ENCODE data around the gene ECI2. TPM values are rescaled to one million over a fixed set of nuclear protein-coding genes. Genes with fewer than 3 reads are reported as not detected.

ECI2 gene
- total RNA-seq, 1 experiment from 2014 or later = 24.6 TPM

- CTCF ChIA-PET = interaction anchor here (0.7 to 1.8 kb wide), 5 partner anchors 10 to 1147 kb away, joined by 4 to 14 read pairs (median 6); a partner anchor contains a TSS
Observed at GRCh38 chr6:4135665-4136353, 434 bp upstream of the ECI2 start.

DNA sequence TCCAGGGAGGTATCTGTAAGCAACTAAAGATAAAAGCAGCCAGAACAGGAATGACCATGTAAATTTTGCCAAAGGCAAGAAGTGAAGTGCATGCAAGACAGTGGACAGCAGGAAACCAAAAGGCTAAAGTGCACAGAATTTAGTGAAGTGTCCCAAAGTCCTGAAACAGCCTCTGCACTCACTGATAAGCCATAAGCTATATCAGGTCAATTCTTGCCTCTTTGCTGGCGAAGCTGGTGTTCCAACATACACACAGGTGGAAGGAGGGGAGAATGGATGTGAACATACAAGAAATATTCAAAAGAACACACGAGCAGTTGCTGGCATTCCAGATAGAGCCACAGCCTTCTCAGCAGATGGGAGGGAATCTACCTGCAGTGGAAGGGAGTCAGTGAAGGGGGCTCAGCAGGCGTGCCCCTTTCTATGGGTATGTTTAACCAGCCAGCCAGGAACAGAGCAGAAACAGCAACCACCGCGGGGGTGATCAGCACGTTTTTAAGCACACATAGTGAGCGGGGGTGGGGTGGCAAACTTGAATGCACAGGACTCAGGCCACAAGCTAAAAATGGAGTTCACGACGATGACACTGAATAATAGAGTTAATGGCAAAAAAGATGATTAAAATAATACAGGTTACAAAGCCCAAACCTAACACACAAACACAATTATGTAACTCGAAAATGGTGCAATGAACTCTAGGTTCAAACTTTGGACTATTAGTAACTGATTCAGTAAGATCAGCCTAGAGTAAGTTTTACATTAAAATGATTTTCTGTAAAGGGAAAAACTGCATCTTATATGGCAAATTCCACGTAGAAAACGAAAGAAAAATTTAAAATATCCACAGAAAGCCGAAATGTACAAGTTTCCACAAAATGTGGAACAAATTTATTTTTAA, 1.2 kb downstream of the ECI2 start:
- peaks cover 3% of the 10 kb centered on the region for H3K27me3 Mint-ChIP-seq (ENCODE audit: insufficient read depth, unreplicated experiment)
- no TSS peak for BruUV-seq (replicated peaks)
- POLR2A ChIA-PET = interaction anchor here (0.6 kb wide), 1 partner anchor 1135 kb away, joined by 3 read pairs; the partner anchor contains the start of gene NQO2
- peak overlapping the region; percentile 47 for H3K27ac Mint-ChIP-seq (ENCODE audit: unreplicated experiment)
- CTCF ChIA-PET = no interaction called here
- peak in 1 of 2 experiments; percentile 11 for DNase-seq
- Histone ChIP-seq H3K36me3 (ENCODE audit: control insufficient read depth, insufficient read depth, low read length) (peaks cover 1% of the 10 kb centered on the region; the same call in 1 of the 2 replicates), H3K9me3 (no peaks in the 10 kb centered on the region), H3K27me3 (replicated peaks; ENCODE audit: control insufficient read depth, insufficient read depth, low read length) (no peaks in the 10 kb centered on the region), H3K4me1 (peaks cover 13% of the 10 kb centered on the region), H3K4me3 (ENCODE audit: low read depth, low read length) (peak overlapping the region; percentile 91)
- peak overlapping the region; percentile 72 for H3K4me3 Mint-ChIP-seq (ENCODE audit: unreplicated experiment)
- intact Hi-C loops (cut with micrococcal nuclease; ENCODE audit: unreplicated experiment) = loop anchor here (1.0 kb wide), 1 partner anchor 8 kb away; no protein-coding TSS in a partner anchor
- TF ChIP-seq, protein P1, sequence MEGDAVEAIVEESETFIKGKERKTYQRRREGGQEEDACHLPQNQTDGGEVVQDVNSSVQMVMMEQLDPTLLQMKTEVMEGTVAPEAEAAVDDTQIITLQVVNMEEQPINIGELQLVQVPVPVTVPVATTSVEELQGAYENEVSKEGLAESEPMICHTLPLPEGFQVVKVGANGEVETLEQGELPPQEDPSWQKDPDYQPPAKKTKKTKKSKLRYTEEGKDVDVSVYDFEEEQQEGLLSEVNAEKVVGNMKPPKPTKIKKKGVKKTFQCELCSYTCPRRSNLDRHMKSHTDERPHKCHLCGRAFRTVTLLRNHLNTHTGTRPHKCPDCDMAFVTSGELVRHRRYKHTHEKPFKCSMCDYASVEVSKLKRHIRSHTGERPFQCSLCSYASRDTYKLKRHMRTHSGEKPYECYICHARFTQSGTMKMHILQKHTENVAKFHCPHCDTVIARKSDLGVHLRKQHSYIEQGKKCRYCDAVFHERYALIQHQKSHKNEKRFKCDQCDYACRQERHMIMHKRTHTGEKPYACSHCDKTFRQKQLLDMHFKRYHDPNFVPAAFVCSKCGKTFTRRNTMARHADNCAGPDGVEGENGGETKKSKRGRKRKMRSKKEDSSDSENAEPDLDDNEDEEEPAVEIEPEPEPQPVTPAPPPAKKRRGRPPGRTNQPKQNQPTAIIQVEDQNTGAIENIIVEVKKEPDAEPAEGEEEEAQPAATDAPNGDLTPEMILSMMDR (IDR thresholded peaks at IDR 0.05; ENCODE audit: insufficient read depth in 1 of 2, low read depth in 1 of 2, low read length in 1 of 2, severe bottlenecking in 1 of 2, unreplicated experiment in 1 of 2) = no peak
- H3K36me3 Mint-ChIP-seq (ENCODE audit: insufficient read depth, unreplicated experiment) = no peaks in the 10 kb centered on the region
- peaks cover 18% of the 10 kb centered on the region for H3K4me1 Mint-ChIP-seq (ENCODE audit: low read depth, unreplicated experiment)
- H3K9me3 Mint-ChIP-seq (ENCODE audit: unreplicated experiment) = no peaks in the 10 kb centered on the region

More at GRCh38 chr6:4135665-4136353, 434 bp upstream of the ECI2 start:
- Mint-ChIP-seq H3K9me3 (ENCODE audit: unreplicated experiment) (no peaks in the 10 kb centered on the region), H3K27me3 (ENCODE audit: insufficient read depth, unreplicated experiment) (peaks cover 3% of the 10 kb centered on the region), H3K36me3 (ENCODE audit: insufficient read depth, unreplicated experiment) (no peaks in the 10 kb centered on the region), H3K4me3 (ENCODE audit: unreplicated experiment) (peak overlapping the region; percentile 72), H3K27ac (ENCODE audit: unreplicated experiment) (no peak overlapping the region), H3K4me1 (ENCODE audit: low read depth, unreplicated experiment) (peaks cover 18% of the 10 kb centered on the region)
- H3K4me1 ChIP-seq = peaks cover 13% of the 10 kb centered on the region
- no peaks in the 10 kb centered on the region for H3K27me3 ChIP-seq (replicated peaks; ENCODE audit: control insufficient read depth, insufficient read depth, low read length)
- no peaks in the 10 kb centered on the region for H3K9me3 ChIP-seq
- intact Hi-C loops (cut with micrococcal nuclease; ENCODE audit: unreplicated experiment) = loop anchor here (1.0 kb wide), 2 partner anchors 62 to 81 kb away; no protein-coding TSS in a partner anchor
- TF ChIP-seq, protein P1 (IDR thresholded peaks at IDR 0.05; ENCODE audit: insufficient read depth in 1 of 2, low read depth in 1 of 2, low read length in 1 of 2, severe bottlenecking in 1 of 2, unreplicated experiment in 1 of 2) = no peak
- POLR2A ChIA-PET = interaction anchor here (0.7 to 2.1 kb wide), 6 partner anchors 9 to 345 kb away, joined by 3 to 13 read pairs (median 10); a partner anchor contains a TSS
- DNase-seq = peak; percentile 90 to 92
- no TSS peak for BruUV-seq (replicated peaks)
- peak overlapping the region; percentile 67 for H3K4me3 ChIP-seq (ENCODE audit: low read depth, low read length)
- peaks cover 1% of the 10 kb centered on the region; the same call in 1 of the 2 replicates for H3K36me3 ChIP-seq (ENCODE audit: control insufficient read depth, insufficient read depth, low read length)

GRCh38 chr6:4130357-4130987, 4.9 kb downstream of the ECI2 start:
- POLR2A ChIA-PET = no interaction called here
- H3K4me1 ChIP-seq = peaks cover 24% of the 10 kb centered on the region
- no peaks in the 10 kb centered on the region for H3K27me3 ChIP-seq (replicated peaks; ENCODE audit: control insufficient read depth, insufficient read depth, low read length)
- no peak overlapping the region for H3K4me3 Mint-ChIP-seq (ENCODE audit: unreplicated experiment)
- H3K4me3 ChIP-seq (ENCODE audit: low read depth, low read length) = no peak overlapping the region
- no peak overlapping the region for H3K27ac Mint-ChIP-seq (ENCODE audit: unreplicated experiment)
- TF ChIP-seq, protein P1 (IDR thresholded peaks at IDR 0.05; ENCODE audit: insufficient read depth in 1 of 2, low read depth in 1 of 2, low read length in 1 of 2, severe bottlenecking in 1 of 2, unreplicated experiment in 1 of 2) = no peak
- no peaks in the 10 kb centered on the region for H3K27me3 Mint-ChIP-seq (ENCODE audit: insufficient read depth, unreplicated experiment)
- H3K36me3 ChIP-seq (ENCODE audit: control insufficient read depth, insufficient read depth, low read length) = peaks cover 1% of the 10 kb centered on the region; the same call in 1 of the 2 replicates
- CTCF ChIA-PET = no interaction called here
- BruUV-seq (replicated peaks) = no TSS peak
- peaks cover 5% of the 10 kb centered on the region for H3K36me3 Mint-ChIP-seq (ENCODE audit: insufficient read depth, unreplicated experiment)
- DNase-seq = no peak
- no peaks in the 10 kb centered on the region for H3K9me3 ChIP-seq
- H3K4me1 Mint-ChIP-seq (ENCODE audit: low read depth, unreplicated experiment) = peaks cover 32% of the 10 kb centered on the region
- intact Hi-C loops (cut with micrococcal nuclease; ENCODE audit: unreplicated experiment) = no loop called here
- H3K9me3 Mint-ChIP-seq (ENCODE audit: unreplicated experiment) = no peaks in the 10 kb centered on the region
